ENCODE results near the gene CCDC177. TPM values are rescaled to one million over a fixed set of nuclear protein-coding genes. Genes with fewer than 3 reads are reported as not detected.

CCDC177 gene
- total and polyA plus RNA-seq, 2 of the 8 experiments (the other 6 are each of a cell fraction or from before 2014, with no cell fraction given) = 0.62 to 2.8 TPM

DNA sequence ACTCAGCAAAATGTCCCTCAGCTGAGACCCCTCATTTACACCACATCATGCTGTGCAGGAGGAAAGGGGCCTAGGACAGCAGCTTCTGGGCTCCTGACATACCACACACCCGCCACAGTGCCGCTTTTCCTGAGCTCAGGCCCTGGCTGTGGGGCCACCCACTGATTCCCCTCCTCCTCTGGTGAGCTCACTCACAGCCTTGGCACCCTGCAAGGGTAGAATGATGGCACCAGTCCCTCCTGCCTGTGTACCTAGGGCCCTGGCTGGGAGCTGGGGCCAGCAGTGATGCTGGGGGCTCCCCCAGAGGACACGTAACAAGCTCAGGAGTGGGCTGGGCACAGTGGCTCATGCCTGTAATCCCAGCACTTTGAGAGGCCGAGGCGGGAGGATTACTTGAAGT is 45.7 kb downstream of the CCDC177 start:
- Histone ChIP-seq H2BK120ac (replicated peaks; ENCODE audit: low read depth, low read length) (no peak overlapping the region), H2BK15ac (ENCODE audit: low read length) (no peak overlapping the region), H2BK12ac (ENCODE audit: low read depth, low read length) (no peak overlapping the region), H4K20me1 (replicated peaks in 1 of 2; ENCODE audit: control insufficient read depth in 1 of 2, insufficient read depth in 2 of 2, low read length in 2 of 2) (no peaks in the 10 kb centered on the region), H2BK20ac (ENCODE audit: low read length) (no peak overlapping the region), H2AK5ac (ENCODE audit: low read depth, low read length) (no peak overlapping the region), H3K23ac (ENCODE audit: insufficient read length) (no peak overlapping the region), H2BK5ac (ENCODE audit: low read depth, low read length) (no peak overlapping the region), H3K27ac (ENCODE audit: low read depth, low read length) (no peak overlapping the region), H4K5ac (ENCODE audit: insufficient read length, low read depth, low read length) (no peak overlapping the region), H2AFZ (ENCODE audit: low read length) (no peak overlapping the region), H3K23me2 (ENCODE audit: low read depth, low read length) (no peaks in the 10 kb centered on the region), H3K4me1 (replicated peaks in 1 of 4; ENCODE audit: control insufficient read depth in 3 of 4, insufficient read depth in 4 of 4, low read length in 3 of 4) (no peaks in the 10 kb centered on the region), H4K8ac (ENCODE audit: extremely low read depth, insufficient read depth, low read length) (no peak overlapping the region), H3K18ac (ENCODE audit: extremely low read depth, low read length) (no peak overlapping the region; the same call in 1 of the 2 replicates), H3K79me2 (ENCODE audit: control insufficient read depth in 1 of 2, insufficient read depth in 2 of 2, low read length in 2 of 2) (no peaks in the 10 kb centered on the region), H3K36me3 (ENCODE audit: control insufficient read depth in 2 of 4, insufficient read depth in 4 of 4, low read length in 3 of 4) (no peaks in the 10 kb centered on the region), H3K27me3 (replicated peaks in 1 of 4; ENCODE audit: control insufficient read depth in 3 of 4, extremely low read depth in 1 of 4, insufficient read depth in 3 of 4, low read length in 3 of 4) (no peaks in the 10 kb centered on the region), H4K91ac (replicated peaks; ENCODE audit: insufficient read length, low read length) (no peak overlapping the region), H3K14ac (ENCODE audit: insufficient read length) (no peak overlapping the region), H3K9ac (replicated peaks in 1 of 4; ENCODE audit: extremely low read depth in 1 of 4, low read depth in 3 of 4, low read length in 3 of 4) (no peak overlapping the region), H3K4me3 (ENCODE audit: extremely low read depth in 1 of 4, insufficient read depth in 2 of 4, low read depth in 3 of 4, low read length in 4 of 4) (no peak overlapping the region), H3K79me1 (ENCODE audit: low read depth, low read length) (no peaks in the 10 kb centered on the region), H3K56ac (replicated peaks; ENCODE audit: insufficient read length, low read depth, low read length) (no peak overlapping the region), H3K9me3 (ENCODE audit: insufficient read depth in 2 of 2, low read depth in 1 of 2, low read length in 1 of 2) (no peaks in the 10 kb centered on the region), H3K4me2 (ENCODE audit: insufficient read depth in 1 of 2, low read depth in 2 of 2, low read length in 2 of 2) (no peak overlapping the region), H3K4ac (replicated peaks; ENCODE audit: insufficient read length, low read depth, low read length) (no peak overlapping the region)
- TF ChIP-seq GABPA (IDR thresholded peaks at IDR 0.05; ENCODE audit: borderline replicate concordance, insufficient read depth, low read length) = no peak
- ChIA-PET POLR2A (ENCODE audit: partially characterized antibody) (interaction anchor here (1.4 to 1.8 kb wide), 3 partner anchors 10 to 43 kb away, joined by 3 to 4 read pairs (median 4); no protein-coding TSS in a partner anchor), CTCF (ENCODE audit: partially characterized antibody) (interaction anchor here (0.6 to 2.0 kb wide), 9 partner anchors 10 to 485 kb away, joined by 3 to 11 read pairs (median 3); no protein-coding TSS in a partner anchor)
- no peak for DNase-seq (ENCODE audit: low read depth in 1 of 2, low spot score in 2 of 2)
- 97% methylated on average over 4 of the region's 5 CpGs; no CpG with 5 or more reads in 1 of the 2 experiments for WGBS, 2 experiments (ENCODE audit: extremely low coverage in 1 of 2, insufficient coverage in 1 of 2, insufficient read length in 1 of 2, insufficient replicate concordance in 2 of 2, low coverage in 1 of 2, low lambda C conversion rate in 2 of 2, missing lambda C conversion rate in 1 of 2)
- no peak for FAIRE-seq
